ENCODE data around the gene OLIG1. TPM values are rescaled to one million over a fixed set of nuclear protein-coding genes. Genes with fewer than 3 reads are reported as not detected.
A peak's percentile ranks its signal among the peaks of the same experiment; 100 is the strongest.

The OLIG1 gene
- total RNA-seq, 1 donor from 2014 or later: not detected

DNA sequence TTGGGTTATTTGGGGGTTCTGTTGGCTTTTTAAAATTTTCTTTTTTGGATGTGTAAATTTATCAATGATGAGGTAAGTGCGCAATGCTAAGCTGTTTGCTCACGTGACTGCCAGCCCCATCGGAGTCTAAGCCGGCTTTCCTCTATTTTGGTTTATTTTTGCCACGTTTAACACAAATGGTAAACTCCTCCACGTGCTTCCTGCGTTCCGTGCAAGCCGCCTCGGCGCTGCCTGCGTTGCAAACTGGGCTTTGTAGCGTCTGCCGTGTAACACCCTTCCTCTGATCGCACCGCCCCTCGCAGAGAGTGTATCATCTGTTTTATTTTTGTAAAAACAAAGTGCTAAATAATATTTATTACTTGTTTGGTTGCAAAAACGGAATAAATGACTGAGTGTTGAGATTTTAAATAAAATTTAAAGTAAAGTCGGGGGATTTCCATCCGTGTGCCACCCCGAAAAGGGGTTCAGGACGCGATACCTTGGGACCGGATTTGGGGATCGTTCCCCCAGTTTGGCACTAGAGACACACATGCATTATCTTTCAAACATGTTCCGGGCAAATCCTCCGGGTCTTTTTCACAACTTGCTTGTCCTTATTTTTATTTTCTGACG is 41.1 kb upstream of the OLIG1 start:
- DNase-seq (ENCODE audit: low spot score): no peak
- no peaks in the 10 kb centered on the region for H3K36me3 Mint-ChIP-seq (ENCODE audit: low read depth)
- no peak for TF ChIP-seq CTCF (IDR thresholded peaks at IDR 0.05)
- peaks cover 54% of the 10 kb centered on the region for H3K27me3 Mint-ChIP-seq (ENCODE audit: low read depth)
- no peaks in the 10 kb centered on the region for H3K9me3 Mint-ChIP-seq (ENCODE audit: low read depth)
- peak overlapping the region; percentile 22 for H3K4me3 Mint-ChIP-seq (ENCODE audit: unreplicated experiment)
- H3K4me1 Mint-ChIP-seq (ENCODE audit: low read depth): peaks cover 10% of the 10 kb centered on the region
- H3K27ac Mint-ChIP-seq (ENCODE audit: unreplicated experiment): no peak overlapping the region

DNA sequence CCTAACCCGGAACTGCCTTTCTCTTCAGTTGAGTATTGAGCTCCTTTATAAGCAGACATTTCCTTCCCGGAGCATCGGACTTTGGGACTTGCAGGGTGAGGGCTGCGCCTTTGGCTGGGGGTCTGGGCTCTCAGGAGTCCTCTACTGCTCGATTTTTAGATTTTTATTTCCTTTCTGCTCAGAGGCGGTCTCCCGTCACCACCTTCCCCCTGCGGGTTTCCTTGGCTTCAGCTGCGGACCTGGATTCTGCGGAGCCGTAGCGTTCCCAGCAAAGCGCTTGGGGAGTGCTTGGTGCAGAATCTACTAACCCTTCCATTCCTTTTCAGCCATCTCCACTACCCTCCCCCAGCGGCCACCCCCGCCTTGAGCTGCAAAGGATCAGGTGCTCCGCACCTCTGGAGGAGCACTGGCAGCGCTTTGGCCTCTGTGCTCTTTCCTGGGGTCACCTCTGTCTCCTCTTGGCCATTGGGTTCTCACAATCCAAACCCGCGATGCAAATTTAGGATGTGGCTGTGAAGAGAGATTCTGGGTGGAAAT is 40.5 kb upstream of the OLIG1 start:
- H3K4me1 Mint-ChIP-seq (ENCODE audit: low read depth): peaks cover 10% of the 10 kb centered on the region
- no peak for TF ChIP-seq CTCF (IDR thresholded peaks at IDR 0.05)
- no peak for DNase-seq (ENCODE audit: low spot score)
- H3K27ac Mint-ChIP-seq (ENCODE audit: unreplicated experiment): no peak overlapping the region
- H3K36me3 Mint-ChIP-seq (ENCODE audit: low read depth): no peaks in the 10 kb centered on the region
- H3K4me3 Mint-ChIP-seq (ENCODE audit: unreplicated experiment): peak overlapping the region; percentile 22
- H3K9me3 Mint-ChIP-seq (ENCODE audit: low read depth): no peaks in the 10 kb centered on the region
- peaks cover 53% of the 10 kb centered on the region for H3K27me3 Mint-ChIP-seq (ENCODE audit: low read depth)

GRCh38 chr21:33029975-33030461 is 39.9 kb upstream of the OLIG1 start:
- DNase-seq (ENCODE audit: low spot score): no peak
- no peaks in the 10 kb centered on the region for H3K36me3 Mint-ChIP-seq (ENCODE audit: low read depth)
- H3K4me1 Mint-ChIP-seq (ENCODE audit: low read depth): peaks cover 8% of the 10 kb centered on the region
- no peak for TF ChIP-seq CTCF (IDR thresholded peaks at IDR 0.05)
- no peaks in the 10 kb centered on the region for H3K9me3 Mint-ChIP-seq (ENCODE audit: low read depth)
- no peak overlapping the region for H3K4me3 Mint-ChIP-seq (ENCODE audit: unreplicated experiment)
- peaks cover 48% of the 10 kb centered on the region for H3K27me3 Mint-ChIP-seq (ENCODE audit: low read depth)
- H3K27ac Mint-ChIP-seq (ENCODE audit: unreplicated experiment): no peak overlapping the region

DNA sequence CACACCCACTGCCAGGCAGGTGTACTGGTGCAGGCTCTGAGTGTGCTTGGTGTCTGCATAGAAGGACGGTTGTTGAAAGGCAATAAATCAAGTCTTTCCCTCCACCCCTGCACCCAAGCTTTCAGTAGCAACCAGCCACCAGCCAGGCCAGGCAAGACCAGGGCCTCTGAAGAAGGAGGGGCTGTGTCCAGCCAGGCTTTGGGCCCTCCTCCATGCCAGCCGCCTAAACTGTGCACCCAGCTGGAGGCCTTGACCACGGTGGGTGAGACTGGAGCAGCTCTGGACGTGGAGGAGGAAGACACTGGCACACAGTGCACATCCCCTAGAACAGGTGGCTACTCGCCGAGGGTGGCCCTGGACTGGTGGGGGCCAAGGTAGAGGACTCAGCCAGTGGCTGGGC is 39.3 kb upstream of the OLIG1 start:
- Mint-ChIP-seq H3K4me1 (ENCODE audit: low read depth) (peaks cover 7% of the 10 kb centered on the region), H3K27ac (ENCODE audit: unreplicated experiment) (no peak overlapping the region), H3K36me3 (ENCODE audit: low read depth) (no peaks in the 10 kb centered on the region)

More for the DNA sequence above, 39.3 kb upstream of the OLIG1 start:
- DNase-seq (ENCODE audit: low spot score): no peak
- peaks cover 46% of the 10 kb centered on the region for H3K27me3 Mint-ChIP-seq (ENCODE audit: low read depth)
- no peak for TF ChIP-seq CTCF (IDR thresholded peaks at IDR 0.05)
- H3K4me3 Mint-ChIP-seq (ENCODE audit: unreplicated experiment): no peak overlapping the region
- no peaks in the 10 kb centered on the region for H3K9me3 Mint-ChIP-seq (ENCODE audit: low read depth)

All from chondrocyte (in vitro differentiated cells).